WTC11 (cell line): Measurements from ENCODE around the gene ZNF467.

ENCODE experiments used
- CTCF ChIP-seq: fragments of 200-600 bp; IDR thresholded peaks from 2 replicates; pipeline ENCODE4 v1.8.0; 2022; ENCODE audit warnings: antibody characterized with exemption
- ESRRA ChIP-seq: sonication (generic); formaldehyde crosslinking; IDR thresholded peaks from 2 replicates; pipeline ENCODE4 v1.8.1; 2022; ENCODE audit warnings: mild to moderate bottlenecking, missing genetic modification reagents, borderline replicate concordance
- JAZF1 ChIP-seq: fragments of 250-450 bp; sonication (Bioruptor Pico); IDR thresholded peaks from 2 replicates; pipeline ENCODE4 v1.9.0; 2021; ENCODE audit warnings: moderate library complexity, mild to moderate bottlenecking, inconsistent platforms
- JUN ChIP-seq: sonication (generic); formaldehyde crosslinking; IDR thresholded peaks from 2 replicates; pipeline ENCODE4 v1.8.0; 2023; ENCODE audit warnings: mild to moderate bottlenecking, missing genetic modification reagents
- NFYB ChIP-seq: sonication (generic); formaldehyde crosslinking; conservative IDR thresholded peaks from 2 replicates; pipeline ENCODE4 v1.8.0; 2022; ENCODE audit warnings: low read depth, missing genetic modification reagents
- TEAD1 ChIP-seq: sonication (generic); formaldehyde crosslinking; IDR thresholded peaks from 2 replicates; pipeline ENCODE4 v1.8.0; 2022; ENCODE audit warnings: mild to moderate bottlenecking, missing genetic modification reagents
- TEAD4 ChIP-seq: sonication (generic); formaldehyde crosslinking; IDR thresholded peaks from 2 replicates; pipeline ENCODE4 v1.8.0; 2022; ENCODE audit warnings: mild to moderate bottlenecking, missing genetic modification reagents
- USF1 ChIP-seq: sonication (generic); formaldehyde crosslinking; IDR thresholded peaks from 2 replicates; pipeline ENCODE4 v1.8.0; 2022; ENCODE audit warnings: mild to moderate bottlenecking, missing genetic modification reagents

GRCh38 chr7:149765399-149766121, 7.8 kb downstream of the ZNF467 start:
- TF ChIP-seq JAZF1 (CRISPR knock-in tag) (no peak), ESRRA (no peak), TEAD4 (CRISPR knock-in tag) (no peak), NFYB (no peak), USF1 (no peak), CTCF (no peak), JUN (CRISPR knock-in tag) (no peak), TEAD1 (no peak)
